GM19193 (cell line): ENCODE results near the gene ZNF554.
A peak's percentile ranks its signal among the peaks of the same experiment; 100 is the strongest.

ENCODE experiments used
- POLR2A ChIP-seq: IDR thresholded peaks from 4 replicates; pipeline ENCODE4 v1.6.1; 2011; ENCODE audit not compliant: insufficient read depth, insufficient read length; ENCODE audit errors: extremely low read depth

ZNF554 gene

DNA sequence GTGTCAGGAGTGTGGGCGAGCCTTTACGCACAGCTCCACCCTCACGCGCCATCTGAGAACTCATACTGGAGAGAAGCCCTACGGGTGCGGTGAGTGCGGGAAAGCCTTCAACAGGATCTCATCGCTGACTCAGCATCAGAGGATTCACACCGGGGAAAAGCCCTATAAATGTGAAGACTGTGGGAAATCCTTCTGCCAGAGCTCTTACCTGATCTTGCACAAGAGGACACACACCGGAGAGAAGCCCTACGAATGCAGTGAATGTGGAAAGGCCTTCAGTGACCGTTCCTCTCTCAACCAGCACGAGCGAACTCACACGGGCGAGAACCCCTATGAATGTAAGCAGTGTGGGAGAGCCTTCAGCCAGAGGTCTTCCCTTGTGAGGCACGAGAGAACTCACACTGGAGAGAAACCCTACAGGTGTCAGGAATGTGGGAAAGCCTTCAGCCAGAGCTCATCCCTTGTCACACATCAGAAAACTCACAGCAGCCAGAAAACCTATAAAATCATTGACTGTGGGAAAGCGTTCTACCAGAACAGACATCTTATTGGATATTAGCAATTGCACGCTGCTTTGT lies 14.7 kb downstream of the ZNF554 start:
- TF ChIP-seq POLR2A = no peak

DNA sequence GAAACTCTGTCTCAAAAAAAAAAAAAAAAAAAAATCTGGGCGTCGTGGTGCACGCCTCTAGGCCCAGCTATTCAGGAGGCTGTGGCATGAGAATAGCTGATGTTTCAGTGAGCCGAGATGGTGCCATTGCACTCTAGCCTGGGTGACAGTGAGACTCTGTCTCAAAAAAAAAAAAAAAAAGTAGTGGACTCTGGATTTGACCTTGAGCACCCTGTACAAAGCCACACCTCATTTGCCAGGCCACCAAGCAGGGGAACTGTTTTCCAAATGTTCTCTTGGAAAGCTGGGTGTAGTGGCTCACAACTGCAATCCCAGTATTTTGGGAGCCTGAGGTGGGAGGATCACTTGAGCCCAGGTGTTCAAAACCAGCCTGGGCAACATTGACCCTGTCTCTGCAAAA lies 17.8 kb downstream of the ZNF554 start:
- no peak for TF ChIP-seq POLR2A

DNA sequence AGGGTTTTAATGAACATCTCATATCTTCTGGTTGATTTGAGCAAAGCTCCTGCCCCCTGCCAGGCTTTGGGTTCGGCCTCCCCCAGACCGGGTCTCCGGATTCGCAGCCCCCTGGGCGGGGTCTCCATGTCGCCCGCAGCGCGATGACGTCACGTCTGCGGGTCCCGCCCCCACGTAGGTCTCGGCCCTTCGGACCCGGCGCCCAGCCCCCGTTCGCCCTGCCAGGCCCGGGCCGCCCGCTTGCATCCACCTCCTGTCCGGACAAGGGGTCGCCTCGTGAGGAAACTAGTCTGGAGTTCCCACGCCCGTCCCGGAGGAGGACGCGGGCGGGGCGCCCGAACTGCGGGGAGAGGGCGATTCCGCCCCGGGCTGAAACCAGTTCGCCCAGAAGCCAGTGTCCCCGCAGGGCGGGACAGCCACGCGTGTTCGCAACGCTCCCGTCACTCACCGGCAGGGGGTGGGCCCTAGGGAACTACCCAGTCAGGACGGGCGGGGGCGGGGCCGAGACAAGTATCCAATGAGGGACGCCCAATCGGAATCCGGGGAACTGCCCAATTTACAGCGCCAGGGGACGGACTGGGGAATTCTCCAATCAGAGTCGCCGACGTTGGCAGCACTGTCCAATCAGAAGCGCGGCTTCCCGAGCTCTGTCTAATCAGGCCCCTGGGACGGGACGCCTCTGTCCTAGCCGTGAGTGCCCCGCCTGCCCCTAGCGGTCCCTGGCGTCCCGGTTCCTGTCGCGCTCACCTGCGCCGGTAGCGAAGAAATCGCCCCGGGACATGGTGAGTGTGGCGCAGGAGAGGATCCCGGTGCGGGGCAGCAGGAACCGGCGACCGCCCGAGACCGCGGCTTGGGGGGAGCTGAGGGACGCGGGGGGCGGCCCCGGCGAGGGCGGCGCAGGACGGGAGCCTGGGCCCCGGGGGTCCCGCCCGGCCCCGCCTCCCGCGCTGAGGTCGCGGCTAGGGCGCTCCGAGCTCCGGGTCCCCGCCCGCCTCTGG lies 21.4 kb downstream of the ZNF554 start, which contains the start of gene ZNF555:
Gene ZNF555, plus strand, starts transcription at position 682 of the 998 bp plus-strand sequence. Its CDS starts 98 bp downstream, at position 780.
- peak; percentile 37 for TF ChIP-seq POLR2A

GRCh38 chr19:2841855-2842574 lies 22.3 kb downstream of the ZNF554 start:
- no peak for TF ChIP-seq POLR2A

- TF ChIP-seq POLR2A = no peak
Observed at GRCh38 chr19:2845107-2845506, 25.4 kb downstream of the ZNF554 start.

GRCh38 chr19:2846180-2846894 lies 26.7 kb downstream of the ZNF554 start:
- no peak for TF ChIP-seq POLR2A

- no peak for TF ChIP-seq POLR2A
Observed at GRCh38 chr19:2847507-2847906, 27.8 kb downstream of the ZNF554 start.

DNA sequence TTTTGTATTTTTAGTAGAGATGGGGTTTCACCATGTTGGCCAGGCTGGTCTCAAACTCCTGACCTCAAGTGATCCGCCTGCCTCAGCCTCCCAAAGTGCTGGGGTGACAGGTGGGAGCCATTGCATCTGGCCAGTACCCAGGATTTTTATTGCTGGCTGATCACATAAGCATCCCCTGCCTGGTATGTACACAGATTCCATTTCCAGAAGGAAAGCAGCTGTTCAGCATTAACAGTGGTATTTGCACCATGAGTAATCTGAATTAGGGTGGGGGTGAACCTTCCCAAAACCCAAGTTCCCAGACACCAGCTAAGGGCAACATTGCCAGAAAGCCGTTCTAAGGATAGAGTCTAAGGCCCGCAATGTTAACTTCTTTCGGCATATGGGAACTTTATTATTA lies 28.9 kb downstream of the ZNF554 start:
- no peak for TF ChIP-seq POLR2A

DNA sequence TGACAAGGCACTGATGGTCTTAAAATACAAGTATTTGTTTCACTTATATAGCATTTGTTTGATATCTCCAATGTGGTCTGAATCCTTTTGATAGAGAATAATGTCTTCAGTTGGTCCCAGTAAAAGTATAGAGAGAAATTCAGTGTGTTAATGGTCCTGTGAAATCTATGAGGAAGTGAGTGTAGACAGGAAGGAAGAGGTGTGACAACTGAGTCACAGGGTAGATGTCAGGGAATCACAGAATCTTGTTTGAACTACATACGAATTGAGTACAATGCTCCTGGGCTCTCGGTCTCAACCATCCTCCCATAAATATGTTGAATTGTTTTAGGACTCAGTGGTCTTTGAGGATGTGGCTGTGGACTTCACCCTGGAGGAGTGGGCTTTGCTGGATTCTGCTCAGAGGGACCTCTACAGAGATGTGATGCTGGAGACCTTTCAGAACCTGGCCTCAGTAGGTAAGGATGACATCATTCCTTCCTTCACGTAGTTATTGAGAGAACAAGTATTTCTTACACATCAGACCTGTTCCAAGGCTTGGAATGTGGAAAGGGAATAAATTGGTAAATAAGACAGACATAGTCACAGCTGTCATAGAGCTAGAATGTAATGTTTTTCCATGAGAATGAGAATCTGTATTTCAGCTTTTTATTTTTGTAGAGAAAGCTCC lies 30.7 kb downstream of the ZNF554 start:
- no peak for TF ChIP-seq POLR2A

GRCh38 chr19:2852598-2852997 lies 32.9 kb downstream of the ZNF554 start:
- no peak for TF ChIP-seq POLR2A

DNA sequence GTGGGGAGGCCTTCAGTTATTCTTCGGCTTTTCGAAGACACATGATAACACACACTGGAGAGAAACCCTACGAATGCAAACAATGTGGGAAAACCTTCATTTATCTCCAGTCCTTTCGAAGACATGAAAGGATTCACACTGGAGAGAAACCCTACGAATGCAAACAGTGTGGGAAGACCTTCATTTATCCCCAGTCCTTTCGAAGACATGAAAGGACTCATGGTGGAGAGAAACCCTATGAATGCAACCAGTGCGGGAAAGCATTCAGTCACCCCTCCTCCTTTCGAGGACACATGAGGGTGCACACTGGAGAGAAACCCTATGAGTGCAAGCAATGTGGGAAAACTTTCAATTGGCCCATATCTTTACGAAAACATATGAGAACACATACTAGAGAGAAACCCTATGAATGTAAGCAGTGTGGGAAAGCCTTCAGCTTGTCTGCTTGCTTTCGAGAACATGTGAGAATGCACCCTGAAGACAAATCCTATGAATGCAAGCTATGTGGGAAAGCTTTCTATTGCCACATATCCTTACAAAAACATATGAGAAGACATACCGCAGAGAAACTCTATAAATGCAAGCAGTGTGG lies 33.4 kb downstream of the ZNF554 start:
- no peak for TF ChIP-seq POLR2A

- no peak for TF ChIP-seq POLR2A
Observed at GRCh38 chr19:2854849-2855248, 35.2 kb downstream of the ZNF554 start.

DNA sequence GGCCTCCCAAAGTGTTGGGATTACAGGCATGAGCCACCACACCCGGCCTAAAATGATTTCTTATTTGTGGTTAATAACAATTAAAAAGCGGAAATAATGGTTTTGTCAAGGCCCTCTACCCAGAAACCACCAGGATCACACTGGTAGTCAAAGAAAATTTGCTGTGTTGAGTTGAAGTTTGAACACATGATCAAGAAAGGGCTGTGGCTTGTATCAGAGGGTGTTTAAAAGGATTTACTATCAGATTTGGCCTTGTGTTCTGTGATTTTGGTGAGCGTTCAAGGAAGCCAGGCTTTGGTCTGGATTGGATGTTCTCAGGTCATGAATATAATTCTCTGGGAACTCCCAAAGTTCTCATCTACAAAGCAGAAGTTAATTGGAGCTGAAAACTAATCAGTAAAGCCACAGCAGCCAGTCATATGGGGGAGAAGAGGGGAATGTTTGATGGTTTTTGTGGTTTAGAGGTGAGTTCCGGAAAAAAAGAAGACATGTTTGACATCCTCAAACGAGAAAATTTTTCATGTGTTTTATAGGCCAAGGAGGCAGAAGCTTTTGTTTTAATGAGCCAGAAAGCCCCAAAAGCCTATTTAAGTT lies 36.9 kb downstream of the ZNF554 start:
- no peak for TF ChIP-seq POLR2A

DNA sequence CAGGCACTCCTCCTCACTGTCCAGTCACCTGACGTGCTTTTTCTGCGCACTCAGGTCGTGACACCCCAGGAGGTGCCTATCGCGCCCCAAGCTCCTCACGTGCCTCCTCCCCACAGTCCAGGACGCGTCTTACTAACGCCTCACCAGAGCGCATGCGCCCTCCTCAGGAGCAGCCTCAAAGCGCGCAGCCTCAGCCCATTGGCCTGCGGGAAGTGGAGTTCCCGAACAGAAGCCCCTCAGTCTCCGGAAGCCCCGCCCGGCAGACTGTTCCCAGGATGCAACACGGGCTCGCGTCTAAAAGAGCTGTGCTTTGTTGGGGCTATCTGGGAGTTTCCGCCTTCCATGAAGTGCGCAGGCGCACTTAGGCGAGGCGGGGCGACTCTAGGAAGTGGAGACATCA lies 39.2 kb downstream of the ZNF554 start:
- TF ChIP-seq POLR2A = no peak

- no peak for TF ChIP-seq POLR2A
Observed at GRCh38 chr19:2863816-2864215, 44.1 kb downstream of the ZNF554 start.
